GM12875 (cell line): Measurements from ENCODE around the gene PHLDB1.

ENCODE experiments used
- H3K4me3 ChIP-seq: one replicate; pipeline ENCODE4 v1.5.1; 2011; ENCODE audit warnings: low read depth, low read length, control low read depth
- CTCF ChIP-seq: IDR thresholded peaks from 2 replicates; pipeline ENCODE4 v1.5.1; 2011; ENCODE audit warnings: low read depth, mild to moderate bottlenecking, control low read depth, inconsistent platforms, low read length, moderate library complexity, borderline replicate concordance; ENCODE audit not compliant: insufficient read depth

The PHLDB1 gene

GRCh38 chr11:118699506-118700220, 92.2 kb downstream of the PHLDB1 start:
- no peak overlapping the region for H3K4me3 ChIP-seq
- TF ChIP-seq CTCF = no peak

GRCh38 chr11:118703563-118704106, 96.2 kb downstream of the PHLDB1 start:
- no peak overlapping the region for H3K4me3 ChIP-seq
- no peak for TF ChIP-seq CTCF

- TF ChIP-seq CTCF = no peak
- no peak overlapping the region for H3K4me3 ChIP-seq
Measured at GRCh38 chr11:118705111-118705741, 97.8 kb downstream of the PHLDB1 start.

GRCh38 chr11:118705791-118706545, 98.6 kb downstream of the PHLDB1 start:
- no peak overlapping the region for H3K4me3 ChIP-seq
- TF ChIP-seq CTCF = no peak

GRCh38 chr11:118706546-118706825, 99.1 kb downstream of the PHLDB1 start:
- H3K4me3 ChIP-seq = no peak overlapping the region
- TF ChIP-seq CTCF = no peak
